T47D (cell line): ENCODE results near the gene IFRD1.

Source experiments
- DNase-seq, 2 experiments: peaks; one replicate each; pipeline versions ENCODE4 v3.0.0 to v3.0.0-alpha.2; 2011 to 2012; ENCODE audit warnings: low read depth in 1 of 2, low spot score in 1 of 2
- JUND ChIP-seq: IDR thresholded peaks from 2 replicates; pipeline ENCODE4 v1.6.1; 2012; ENCODE audit warnings: low read depth
- in situ Hi-C: cut with HindIII; loops from 2 replicates; pipeline ENCODE4 v1.10.0; 2016; ENCODE audit warnings: low sequenced_read_pairs, low pct_unique_long_range_greater_than_20kb

Gene IFRD1

DNA sequence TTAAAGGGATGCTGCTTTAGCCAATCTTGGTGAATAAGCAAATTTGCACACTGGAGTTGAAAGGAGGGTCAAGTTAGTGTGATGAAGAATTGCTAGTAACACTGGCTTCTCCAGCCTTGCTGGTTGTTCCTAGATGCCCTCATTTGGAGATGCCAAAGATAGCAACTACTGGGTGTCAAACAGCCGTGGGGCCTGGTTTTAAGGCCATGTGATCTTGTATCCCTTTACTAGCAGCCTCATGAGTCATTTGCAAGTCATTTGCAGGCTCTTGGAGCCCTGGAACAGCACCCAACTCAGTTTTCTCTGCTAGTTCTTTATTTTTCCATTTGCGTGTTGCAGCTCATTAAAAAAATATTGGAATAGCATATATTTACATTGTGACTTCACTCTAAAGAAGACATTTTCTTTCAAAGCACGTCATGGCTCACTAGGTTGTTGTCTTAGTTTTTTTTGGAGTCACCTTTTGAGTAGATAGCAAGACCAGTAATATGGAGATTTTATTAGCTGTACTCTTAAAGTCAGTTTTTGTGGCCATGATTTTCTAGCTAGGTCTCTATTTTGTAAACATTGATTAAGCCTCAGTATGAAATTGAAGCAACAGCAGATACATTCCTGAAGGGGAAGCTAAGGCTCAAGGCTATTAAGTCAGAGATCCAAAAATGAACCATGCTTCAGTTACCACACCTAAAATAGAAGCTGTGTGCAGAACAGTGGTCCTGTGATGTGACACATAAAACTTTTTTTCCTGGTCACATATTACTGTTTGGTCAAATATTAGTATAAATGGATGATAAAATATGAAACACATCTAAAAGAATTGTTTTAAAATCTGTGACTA is 31.8 kb downstream of the IFRD1 start:
- peak in 1 of 2 experiments; percentile 76 for DNase-seq
- in situ Hi-C loops: no loop called here
- TF ChIP-seq JUND: peak; percentile 58

DNA sequence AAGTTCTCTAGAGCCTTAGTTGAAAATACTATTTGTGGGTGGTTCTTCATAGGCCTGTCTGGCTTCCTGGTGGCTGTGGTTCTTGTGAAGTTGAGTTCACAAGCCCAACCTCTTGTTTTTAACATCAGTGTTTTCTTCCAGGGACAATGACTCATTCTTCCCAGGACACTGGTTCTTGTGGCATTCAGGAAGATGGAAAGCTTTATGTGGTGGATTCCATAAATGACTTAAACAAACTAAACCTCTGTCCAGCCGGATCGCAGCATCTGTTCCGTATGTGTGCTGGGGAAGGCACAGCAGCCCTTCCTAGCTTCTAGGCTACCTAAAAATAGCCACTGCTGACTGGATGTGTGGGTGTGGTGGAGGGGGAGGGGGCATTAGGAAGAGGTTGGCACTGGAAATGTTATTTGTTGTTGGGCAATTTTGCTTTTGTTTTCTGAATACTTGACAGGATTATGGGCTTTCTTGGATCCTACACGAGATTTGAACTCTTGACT is 34.5 kb downstream of the IFRD1 start:
- in situ Hi-C loops: no loop called here
- DNase-seq: no peak
- no peak for TF ChIP-seq JUND

DNA sequence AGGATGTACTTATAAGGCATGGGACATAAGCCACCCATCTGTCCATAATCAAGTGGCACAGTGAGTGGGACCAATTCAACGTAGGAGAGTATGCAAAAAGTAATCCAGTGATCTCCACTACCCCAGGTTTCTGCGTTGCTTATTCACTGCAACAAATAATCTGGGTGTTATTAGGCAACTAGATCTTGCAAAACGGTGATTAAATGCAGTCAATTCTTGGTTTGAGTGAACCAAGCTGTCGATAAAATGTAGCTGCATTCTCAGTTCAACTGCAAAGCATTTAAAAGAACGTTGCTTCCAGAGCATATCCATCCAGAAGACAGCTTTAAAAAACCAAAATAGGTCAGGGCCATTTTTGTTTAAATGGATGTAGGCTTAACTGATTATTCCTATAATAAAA is 35.5 kb downstream of the IFRD1 start:
- in situ Hi-C loops: no loop called here
- TF ChIP-seq JUND: no peak
- no peak for DNase-seq

DNA sequence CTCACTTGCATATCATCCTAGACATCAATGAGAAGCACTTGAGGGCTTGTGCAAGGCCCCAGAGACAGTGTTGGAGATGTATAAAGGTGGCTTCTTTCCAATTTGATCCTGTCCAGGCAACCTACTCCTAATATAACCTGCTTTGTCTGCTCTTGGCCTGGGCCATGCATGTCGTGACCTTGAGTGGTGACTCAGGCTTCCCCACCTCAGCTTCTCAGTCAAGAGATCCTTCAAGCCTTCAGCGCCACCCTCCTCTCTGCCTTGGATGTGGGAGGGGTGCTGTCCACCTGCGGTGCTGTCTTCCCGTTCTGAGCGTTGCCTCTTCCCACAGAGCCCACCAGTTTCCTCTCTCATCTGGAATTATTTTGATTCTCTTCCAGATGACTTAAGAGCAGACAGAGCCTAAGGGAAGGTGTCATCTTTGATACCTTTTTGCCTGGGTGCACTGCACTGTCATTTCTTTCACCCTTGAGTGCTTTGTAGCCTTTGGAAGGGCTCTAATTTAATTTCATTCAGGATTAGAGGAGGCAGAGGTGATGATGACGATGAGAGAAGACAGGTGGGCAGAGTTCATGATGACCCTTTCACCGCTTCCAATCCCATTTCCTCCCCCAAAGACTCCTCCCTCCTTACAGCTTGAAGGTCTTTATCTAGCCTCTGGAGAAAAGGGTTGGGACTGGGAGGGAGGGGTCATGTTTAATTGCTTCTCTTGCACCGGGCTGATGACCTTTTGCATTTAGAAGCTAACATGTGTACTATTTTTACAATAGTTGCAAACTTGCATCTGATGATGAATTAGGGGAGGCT is 37.4 kb downstream of the IFRD1 start:
- DNase-seq: no peak
- no peak for TF ChIP-seq JUND
- in situ Hi-C loops: no loop called here

DNA sequence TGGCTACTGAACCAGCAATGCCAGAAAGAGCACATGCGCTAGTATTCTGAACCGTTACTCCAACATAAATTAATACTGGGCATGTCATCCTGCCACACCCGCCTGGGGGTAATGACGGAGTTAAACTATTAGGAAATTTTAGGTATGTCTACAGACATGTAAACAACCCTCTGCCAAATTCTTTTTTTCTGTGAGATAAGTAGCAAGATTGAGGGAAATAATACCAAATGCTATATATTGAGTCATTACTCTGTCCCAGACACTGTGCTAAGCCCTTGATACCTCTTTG is 37.9 kb downstream of the IFRD1 start:
- DNase-seq: no peak
- in situ Hi-C loops: no loop called here
- no peak for TF ChIP-seq JUND

DNA sequence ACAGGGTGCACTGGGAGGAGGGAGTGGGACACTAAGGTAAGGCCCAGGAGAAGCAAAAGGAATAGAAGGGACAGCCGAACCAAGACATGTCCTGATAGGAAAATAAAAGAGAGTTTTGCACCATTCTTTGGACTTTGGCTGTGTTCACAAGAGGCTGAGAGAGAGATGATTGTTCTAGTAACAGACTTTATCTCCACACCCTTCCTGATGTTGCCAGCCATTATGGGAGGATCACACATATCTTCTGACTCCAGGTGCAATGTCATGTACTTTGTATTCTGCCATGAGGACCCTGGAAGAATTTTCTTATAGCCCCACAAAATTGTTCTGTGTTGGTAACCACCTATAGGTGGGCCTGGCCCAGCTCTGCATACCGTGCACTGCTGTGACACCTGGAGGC is 41.9 kb downstream of the IFRD1 start:
- no peak for TF ChIP-seq JUND
- in situ Hi-C loops: no loop called here
- no peak for DNase-seq

DNA sequence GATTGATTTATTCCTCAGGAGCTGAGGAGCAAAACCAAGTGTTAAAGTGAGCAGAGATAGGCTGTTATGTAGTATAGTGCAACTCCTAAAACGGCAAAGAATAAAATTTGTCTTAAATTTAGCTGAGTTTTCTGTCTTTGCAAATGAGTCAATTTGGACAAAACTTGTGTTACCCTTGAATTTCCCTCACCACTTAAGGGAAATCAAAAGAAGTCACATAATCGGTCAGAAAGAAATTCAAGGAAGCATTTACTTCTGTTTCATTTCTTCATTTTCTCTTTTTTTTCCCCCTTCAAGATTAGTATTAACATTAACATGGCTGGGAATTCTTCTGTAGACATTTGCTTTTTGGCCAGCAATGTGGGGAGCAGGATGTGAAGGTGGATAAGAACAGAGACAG is 44.4 kb downstream of the IFRD1 start:
- in situ Hi-C loops: no loop called here
- no peak for DNase-seq
- TF ChIP-seq JUND: no peak

DNA sequence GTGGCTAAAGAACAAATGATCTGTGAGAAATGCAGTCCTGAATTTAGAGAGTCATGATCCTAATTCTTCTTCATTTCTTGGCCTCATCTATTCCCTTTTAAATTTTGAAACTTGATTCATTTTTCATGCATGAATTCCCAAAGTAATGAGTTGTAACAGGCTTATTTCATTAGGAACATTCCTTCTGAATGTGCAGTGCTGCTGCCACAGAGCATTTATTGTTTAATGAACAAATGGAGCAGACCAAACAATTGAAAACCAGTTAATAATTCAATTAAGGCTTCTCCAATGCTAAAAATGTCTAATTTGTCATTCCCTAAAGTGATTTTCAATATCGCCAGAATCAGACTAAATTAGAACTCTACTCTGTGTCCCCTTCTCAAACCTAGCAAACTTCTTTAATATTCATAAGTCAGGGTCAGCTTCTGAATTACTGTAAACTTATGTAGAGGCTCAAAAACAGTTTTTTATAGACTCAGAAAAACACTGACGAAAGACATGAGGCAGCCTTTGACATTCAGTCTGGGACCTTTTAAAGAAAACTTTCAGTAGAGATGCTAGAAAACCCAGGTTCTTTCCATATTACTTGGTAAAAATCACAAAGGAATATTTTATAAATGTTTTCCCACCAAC is 45.0 kb downstream of the IFRD1 start:
- DNase-seq: no peak
- no peak for TF ChIP-seq JUND
- in situ Hi-C loops: no loop called here

DNA sequence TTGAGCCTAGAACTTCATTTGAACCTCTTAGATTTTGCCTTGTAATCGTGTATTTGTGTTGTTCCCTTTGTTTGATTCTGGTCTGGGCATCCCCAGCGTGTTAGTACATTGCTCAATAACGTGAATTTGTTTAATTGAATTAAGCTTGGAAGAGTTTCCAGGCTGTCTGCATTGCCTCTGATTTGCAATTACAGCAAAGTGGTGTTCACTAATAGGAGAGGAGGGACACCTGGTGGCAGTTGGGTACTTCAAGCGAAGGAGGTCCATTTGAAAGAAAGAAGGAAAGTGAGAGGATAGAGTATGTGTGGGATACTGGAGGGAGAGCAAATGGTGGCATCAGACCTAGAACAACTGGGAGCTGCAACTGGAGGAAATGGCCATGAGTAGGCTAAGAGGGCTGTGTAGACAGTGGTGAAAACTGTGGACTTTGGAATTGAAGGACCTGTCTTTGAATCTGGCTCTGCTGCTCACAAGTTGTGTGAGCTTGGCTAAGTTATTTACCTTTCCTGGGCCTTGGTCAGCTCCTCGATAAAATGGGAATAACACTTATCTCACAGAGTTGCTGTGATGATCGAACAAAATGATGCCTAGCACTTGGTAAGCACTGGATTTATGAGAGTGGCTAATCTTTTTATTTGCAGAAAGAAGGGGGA is 45.7 kb downstream of the IFRD1 start:
- DNase-seq: peak; percentile 20 to 77
- TF ChIP-seq JUND: no peak
- in situ Hi-C loops: no loop called here

DNA sequence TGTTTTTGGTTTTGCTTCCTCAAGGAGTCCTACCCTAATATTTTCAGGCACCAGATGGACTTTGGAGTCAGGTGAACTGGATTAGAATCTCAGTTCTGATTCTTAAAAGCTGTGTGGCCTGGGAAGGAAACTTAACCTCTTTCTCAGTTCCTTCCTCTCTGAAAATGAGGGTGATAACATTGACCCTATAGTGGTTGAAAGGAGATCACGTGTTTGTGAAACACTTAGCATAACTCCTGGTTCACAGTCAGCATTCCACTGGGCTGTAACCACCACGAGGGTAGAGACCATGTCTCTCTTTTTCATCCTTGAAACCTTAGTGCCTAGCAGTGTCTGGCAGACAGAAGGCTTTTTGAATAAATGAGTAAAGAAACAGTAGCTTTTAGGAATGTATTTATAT is 47.2 kb downstream of the IFRD1 start:
- in situ Hi-C loops: no loop called here
- DNase-seq: no peak
- no peak for TF ChIP-seq JUND

DNA sequence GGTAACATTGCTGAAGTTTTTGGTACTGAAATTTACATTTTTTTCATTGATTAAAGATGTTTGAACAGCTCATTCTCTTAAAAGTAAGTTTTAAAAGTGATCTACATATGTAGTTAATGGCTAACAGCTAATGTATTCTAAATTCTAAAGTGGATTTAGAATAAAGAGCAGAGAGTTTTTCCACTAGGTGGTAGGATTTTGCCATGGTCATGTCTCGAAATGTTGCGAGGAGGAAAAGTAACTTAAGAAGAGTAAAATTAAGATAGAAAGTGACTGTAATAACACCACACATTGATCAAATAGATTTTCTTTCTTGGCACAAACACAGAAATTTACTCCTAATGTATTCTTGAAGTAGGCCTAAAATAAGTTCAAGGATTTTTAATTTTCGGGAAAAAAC is 50.4 kb downstream of the IFRD1 start:
- peak in 1 of 2 experiments; percentile 15 for DNase-seq
- in situ Hi-C loops: no loop called here
- no peak for TF ChIP-seq JUND

DNA sequence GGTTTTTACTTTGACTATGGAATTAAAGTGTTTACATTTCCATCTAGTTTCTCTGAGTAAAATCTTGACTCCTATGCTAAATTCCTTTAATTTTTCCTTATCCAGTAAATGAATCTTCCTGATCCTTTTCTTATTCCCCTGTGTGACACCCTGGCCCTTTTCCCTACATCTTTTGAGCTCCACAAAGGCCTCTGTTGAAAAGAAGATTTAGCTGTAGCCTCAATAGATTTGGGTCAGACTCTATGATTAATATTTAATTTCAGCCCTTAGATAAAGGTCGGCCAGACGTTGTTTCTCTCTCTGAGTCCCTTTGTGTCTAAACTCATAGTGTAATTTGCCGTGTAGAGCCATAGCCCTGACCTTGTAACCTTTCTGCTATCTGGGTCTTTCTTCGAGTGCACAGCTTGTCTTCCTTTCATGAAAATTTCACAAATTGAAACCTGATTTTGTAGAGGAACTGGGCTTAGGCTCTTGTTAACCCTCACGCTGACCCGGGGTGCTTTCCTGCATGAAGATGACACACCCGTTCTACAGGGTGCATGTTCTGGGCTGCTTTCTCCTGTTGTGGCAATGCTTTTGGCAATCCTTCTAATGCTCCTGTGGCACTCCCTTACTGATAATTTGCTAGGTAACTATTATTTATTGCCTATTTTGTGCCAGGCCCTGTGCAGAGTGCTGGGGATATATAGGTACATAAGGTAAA is 51.7 kb downstream of the IFRD1 start:
- TF ChIP-seq JUND: no peak
- no peak for DNase-seq
- in situ Hi-C loops: no loop called here
